ENCODE results near the gene ANXA5. TPM values are rescaled to one million over a fixed set of nuclear protein-coding genes. Genes with fewer than 3 reads are reported as not detected.

ANXA5 gene
- total RNA-seq, 2 donors from 2014 or later: 186 to 197 TPM

- TF ChIP-seq, protein P1, sequence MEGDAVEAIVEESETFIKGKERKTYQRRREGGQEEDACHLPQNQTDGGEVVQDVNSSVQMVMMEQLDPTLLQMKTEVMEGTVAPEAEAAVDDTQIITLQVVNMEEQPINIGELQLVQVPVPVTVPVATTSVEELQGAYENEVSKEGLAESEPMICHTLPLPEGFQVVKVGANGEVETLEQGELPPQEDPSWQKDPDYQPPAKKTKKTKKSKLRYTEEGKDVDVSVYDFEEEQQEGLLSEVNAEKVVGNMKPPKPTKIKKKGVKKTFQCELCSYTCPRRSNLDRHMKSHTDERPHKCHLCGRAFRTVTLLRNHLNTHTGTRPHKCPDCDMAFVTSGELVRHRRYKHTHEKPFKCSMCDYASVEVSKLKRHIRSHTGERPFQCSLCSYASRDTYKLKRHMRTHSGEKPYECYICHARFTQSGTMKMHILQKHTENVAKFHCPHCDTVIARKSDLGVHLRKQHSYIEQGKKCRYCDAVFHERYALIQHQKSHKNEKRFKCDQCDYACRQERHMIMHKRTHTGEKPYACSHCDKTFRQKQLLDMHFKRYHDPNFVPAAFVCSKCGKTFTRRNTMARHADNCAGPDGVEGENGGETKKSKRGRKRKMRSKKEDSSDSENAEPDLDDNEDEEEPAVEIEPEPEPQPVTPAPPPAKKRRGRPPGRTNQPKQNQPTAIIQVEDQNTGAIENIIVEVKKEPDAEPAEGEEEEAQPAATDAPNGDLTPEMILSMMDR (IDR thresholded peaks at IDR 0.05): no peak
- Histone ChIP-seq H3K27ac (no peak overlapping the region), H3K9me3 (no peaks in the 10 kb centered on the region), H3K36me3 (no peaks in the 10 kb centered on the region), H3K4me3 (no peak overlapping the region), H3K27me3 (no peaks in the 10 kb centered on the region), H3K4me1 (peaks cover 0 to 20% of the 10 kb centered on the region in 2 donors)
- DNase-seq (ENCODE audit: low spot score): no peak
These were observed 1.5 kb upstream of the ANXA5 start for GRCh38 chr4:121698236-121698671.

DNA sequence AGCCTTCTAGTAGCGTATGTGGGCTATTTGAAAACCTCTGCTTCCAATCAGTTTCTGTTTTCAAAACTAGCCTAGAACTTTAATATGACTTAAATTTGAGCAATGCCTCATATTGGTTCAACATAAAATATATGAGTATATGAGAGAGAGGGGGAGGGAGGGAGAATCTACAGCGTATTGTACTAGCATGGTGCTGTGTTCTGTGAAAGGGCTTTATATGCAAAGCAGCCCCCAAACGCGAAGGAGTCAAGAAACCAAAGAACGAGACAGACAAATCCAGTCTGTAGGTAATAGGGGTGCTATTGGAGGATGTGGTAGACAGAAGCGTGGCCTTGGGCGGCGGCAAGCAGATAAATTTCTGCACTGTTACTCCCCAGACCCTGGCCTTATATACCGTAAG is 784 bp upstream of the ANXA5 start:
- no peak for DNase-seq (ENCODE audit: low spot score)
- H3K27ac ChIP-seq: peak overlapping the region; percentile 98 to 99
- H3K4me1 ChIP-seq: peaks cover 0 to 27% of the 10 kb centered on the region in 2 donors

GRCh38 chr4:121696170-121696580 is 605 bp downstream of the ANXA5 start:
- Histone ChIP-seq H3K9me3 (no peaks in the 10 kb centered on the region), H3K36me3 (no peaks in the 10 kb centered on the region), H3K4me1 (peaks cover 0 to 41% of the 10 kb centered on the region in 2 donors), H3K4me3 (peak overlapping the region; percentile 96 to 97), H3K27me3 (no peaks in the 10 kb centered on the region), H3K27ac (peak overlapping the region; percentile 98 to 99)
- DNase-seq (ENCODE audit: low spot score): peak; percentile 94
- TF ChIP-seq, protein P1 (IDR thresholded peaks at IDR 0.05): peak in 1 of 2 donors; percentile 56

More for the DNA sequence above, 784 bp upstream of the ANXA5 start:
- Histone ChIP-seq H3K27me3 (no peaks in the 10 kb centered on the region), H3K9me3 (no peaks in the 10 kb centered on the region), H3K36me3 (no peaks in the 10 kb centered on the region), H3K4me3 (peak overlapping the region; percentile 96 to 97)
- TF ChIP-seq, protein P1 (IDR thresholded peaks at IDR 0.05): no peak

DNA sequence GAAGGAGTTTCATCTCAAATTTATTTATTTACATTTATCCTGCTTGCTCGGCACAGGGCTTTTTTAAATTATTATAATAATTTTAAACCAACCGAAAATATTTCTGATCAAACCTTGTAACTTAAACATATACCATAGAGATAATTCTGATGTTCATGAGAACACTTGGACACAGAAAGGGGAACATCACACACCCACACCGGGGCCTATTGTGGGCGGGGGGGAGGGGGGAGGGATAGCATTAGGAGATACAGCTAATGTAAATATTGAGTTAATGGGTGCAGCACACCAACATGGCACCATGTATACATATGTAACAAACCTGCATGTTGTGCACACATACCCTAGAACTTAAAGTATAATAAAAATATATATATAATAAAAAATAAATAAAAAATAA is 2.9 kb downstream of the ANXA5 start:
- TF ChIP-seq, protein P1 (IDR thresholded peaks at IDR 0.05): no peak
- Histone ChIP-seq H3K9me3 (no peaks in the 10 kb centered on the region), H3K27me3 (no peaks in the 10 kb centered on the region), H3K4me3 (no peak overlapping the region), H3K36me3 (no peaks in the 10 kb centered on the region), H3K4me1 (peaks cover 0 to 64% of the 10 kb centered on the region in 2 donors), H3K27ac (no peak overlapping the region)
- no peak for DNase-seq (ENCODE audit: low spot score)

DNA sequence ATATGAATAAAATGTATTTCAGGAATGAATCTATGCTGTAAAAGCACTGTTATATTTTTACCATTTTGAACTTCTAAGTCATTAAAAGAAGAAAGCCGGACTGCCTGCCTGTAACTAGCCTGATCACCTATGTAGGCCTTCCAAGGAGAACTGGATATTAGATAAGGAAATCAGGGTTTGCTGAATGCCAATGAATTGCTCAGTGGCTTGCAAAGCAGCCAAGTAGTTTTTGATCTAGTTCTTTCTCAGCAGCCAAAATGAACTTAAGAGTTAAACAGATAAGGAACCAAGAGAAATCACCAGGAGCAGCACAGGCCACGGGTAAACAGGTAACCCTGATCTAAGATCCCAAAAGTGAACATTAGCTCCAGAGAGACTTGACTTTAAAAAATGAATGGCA is 3.3 kb downstream of the ANXA5 start:
- no peak overlapping the region for H3K27ac ChIP-seq
- H3K4me3 ChIP-seq: no peak overlapping the region

More for the DNA sequence above, 3.3 kb downstream of the ANXA5 start:
- DNase-seq (ENCODE audit: low spot score): no peak
- Histone ChIP-seq H3K27me3 (no peaks in the 10 kb centered on the region), H3K4me1 (peaks cover 0 to 68% of the 10 kb centered on the region in 2 donors), H3K36me3 (no peaks in the 10 kb centered on the region), H3K9me3 (no peaks in the 10 kb centered on the region)
- TF ChIP-seq, protein P1 (IDR thresholded peaks at IDR 0.05): no peak
